K562 (cell line): Measurements from ENCODE around the gene PAN3. TPM values are rescaled to one million over a fixed set of nuclear protein-coding genes. Genes with fewer than 3 reads are reported as not detected.

Experiments
- CHD4 ChIP-seq: fragments of 200-600 bp; sonication (generic); IDR thresholded peaks from 3 replicates; pipeline ENCODE4 v1.6.1; 2012; ENCODE audit warnings: low read depth, mild to moderate bottlenecking, mixed read lengths, low read length, inconsistent platforms; ENCODE audit not compliant: insufficient read depth, insufficient replicate concordance, poor library complexity, severe bottlenecking
- CREM ChIP-seq: IDR thresholded peaks from 2 replicates; pipeline ENCODE4 v1.6.1; 2014; ENCODE audit warnings: antibody characterized with exemption, low read depth
- DIDO1 ChIP-seq: fragments of 450-650 bp; IDR thresholded peaks from 2 replicates; pipeline ENCODE4 v1.6.1; 2016; ENCODE audit warnings: low read depth, missing biosample characterization, missing genetic modification characterization
- EP300 ChIP-seq: IDR thresholded peaks from 2 replicates; pipeline ENCODE4 v1.6.1; 2012; ENCODE audit warnings: low read length, improper control_type of control experiment
- GTF2E2 ChIP-seq: fragments of 200-800 bp; sonication (Bioruptor generic); IDR thresholded peaks from 2 replicates; pipeline ENCODE4 v1.6.1; 2016; ENCODE audit warnings: missing genetic modification characterization, missing compliant biosample characterization
- ID3 ChIP-seq, 2 experiments: fragments of 250-450 bp in 1 of 2; fragments of 450-650 bp in 1 of 2; sonication (Bioruptor Pico) in 1 of 2; IDR thresholded peaks; 2 replicates each; pipeline versions ENCODE4 v1.6.1 to v1.8.0; 2016 to 2021; ENCODE audit warnings: mild to moderate bottlenecking in 2 of 2, moderate library complexity in 2 of 2, missing compliant biosample characterization in 1 of 2, missing genetic modification characterization in 1 of 2
- JUN ChIP-seq, 2 experiments: sonication (generic) in 1 of 2; formaldehyde crosslinking in 1 of 2; IDR thresholded peaks; 2 replicates each; pipeline versions ENCODE4 v1.6.1 to v1.8.0; 2012 to 2022; ENCODE audit warnings: borderline replicate concordance in 2 of 2, mild to moderate bottlenecking in 2 of 2, improper control_type of control experiment in 1 of 2, low read depth in 1 of 2, low read length in 1 of 2, missing genetic modification reagents in 1 of 2
- MXI1 ChIP-seq: IDR thresholded peaks from 2 replicates; pipeline ENCODE4 v1.6.1; 2011; ENCODE audit warnings: low read depth, mild to moderate bottlenecking, improper control_type of control experiment, low read length
- MYC ChIP-seq, 2 experiments: fragments of 250-450 bp in 1 of 2; sonication (Bioruptor Pico) in 1 of 2; IDR thresholded peaks; 2 replicates each; pipeline versions ENCODE4 v1.5.1 to v1.6.1; 2012 to 2021; ENCODE audit warnings: low read depth in 2 of 2, borderline replicate concordance in 1 of 2, improper control_type of control experiment in 1 of 2, low read length in 1 of 2, mild to moderate bottlenecking in 1 of 2, moderate library complexity in 1 of 2
- NONO ChIP-seq, 2 experiments: fragments of 200-400 bp in 1 of 2; fragments of 450-650 bp in 1 of 2; formaldehyde crosslinking in 1 of 2; IDR thresholded peaks; 2 replicates each; pipeline ENCODE4 v1.6.1; 2017; ENCODE audit warnings: low read depth in 2 of 2, mild to moderate bottlenecking in 2 of 2, moderate library complexity in 2 of 2, low read length in 1 of 2
- NR2C2 ChIP-seq, 2 experiments: fragments of 200-800 bp in 1 of 2; sonication (Bioruptor generic) in 1 of 2; sonication (generic) in 1 of 2; formaldehyde crosslinking in 1 of 2; IDR thresholded peaks; 2 replicates each; pipeline versions ENCODE4 v1.6.1 to v1.8.0; 2016 to 2022; ENCODE audit warnings: mild to moderate bottlenecking in 1 of 2, missing compliant biosample characterization in 1 of 2, missing genetic modification characterization in 1 of 2, missing genetic modification reagents in 1 of 2
- POLR2A ChIP-seq: fragments of 450-650 bp; conservative IDR thresholded peaks from 2 replicates; pipeline ENCODE4 v1.6.1; 2016
- POLR2B ChIP-seq: fragments of 450-650 bp; IDR thresholded peaks from 2 replicates; pipeline ENCODE4 v1.6.1; 2018; ENCODE audit warnings: low read depth; ENCODE audit not compliant: partially characterized antibody
- POLR2G ChIP-seq: fragments of 200-400 bp; formaldehyde crosslinking; IDR thresholded peaks from 2 replicates; pipeline ENCODE4 v1.6.1; 2017; ENCODE audit warnings: low read depth, mild to moderate bottlenecking, antibody characterized with exemption, low read length, moderate library complexity
- TCF3 ChIP-seq: sonication (generic); formaldehyde crosslinking; IDR thresholded peaks from 2 replicates; pipeline ENCODE4 v1.4.0; 2020; ENCODE audit warnings: mild to moderate bottlenecking, missing genetic modification reagents
- TRIM24 ChIP-seq, 2 experiments: fragments of 450-650 bp; IDR thresholded peaks; 2 replicates each; pipeline ENCODE4 v1.6.1; 2016
- ZNF589 ChIP-seq: fragments of 200-800 bp; sonication (Bioruptor generic); IDR thresholded peaks from 2 replicates; pipeline ENCODE4 v1.6.1; 2016; ENCODE audit warnings: low read depth, missing genetic modification characterization, missing compliant biosample characterization
- polyA plus RNA-seq, 8 experiments: library from polyadenylated mRNA; depleted of rRNA in 4 of 8; stranded (reverse) in 5 of 8; unstranded in 3 of 8; fragments of >200 nt; fragmentation: Nextera tagmentation in 2 of 8; fragmentation: Illumina TruSeq in 1 of 8; extraction: Ambion mirVana in 2 of 8; extraction: Trizol in 1 of 8; gene quantifications; 2 replicates each; pipeline versions ENCODE4 v1.2.1 to v1.2.3, GENCODE V29; 2011 to 2014; ENCODE audit warnings: inconsistent platforms in 1 of 8, missing spikeins in 1 of 8
- total RNA-seq, 7 experiments: library from RNA; depleted of rRNA in 6 of 7; stranded (reverse); fragments of >200 nt in 6 of 7; fragmentation: Illumina TruSeq in 2 of 7; extraction: Trizol in 2 of 7; gene quantifications; 2 replicates each; pipeline versions ENCODE4 v1.2.1 to v1.2.3, GENCODE V29; 2011 to 2021; ENCODE audit warnings: low replicate concordance in 1 of 7
- TF ChIP-seq, protein P1 (sequence below): sonication (generic); formaldehyde crosslinking; IDR thresholded peaks from 2 replicates; pipeline ENCODE4 v1.8.1; 2023; ENCODE audit warnings: missing genetic modification reagents, mild to moderate bottlenecking, borderline replicate concordance

PAN3 gene
- total and polyA plus RNA-seq, 9 of the 15 experiments (the other 6 are each of a cell fraction or from before 2014, with no cell fraction given), result 7.2 to 19.9 (median 11.6) TPM

- TF ChIP-seq JUN (IDR thresholded peaks at IDR 0.05; ENCODE audit: borderline replicate concordance, low read depth, low read length) (no peak), JUN (CRISPR knock-in tag; IDR thresholded peaks at IDR 0.05; ENCODE audit: borderline replicate concordance) (no peak), POLR2G (peak; percentile 86), MXI1 (peak; percentile 90), MYC (IDR thresholded peaks at IDR 0.05; ENCODE audit: low read depth, low read length) (peak; percentile 72), MYC (CRISPR knock-in tag; IDR thresholded peaks at IDR 0.05; ENCODE audit: borderline replicate concordance, low read depth) (no peak), POLR2A (peak; percentile 82), TCF3 (CRISPR knock-in tag) (0 out of 2 replicates have a peak, but pooled peaks have one; percentile 15), DIDO1 (no peak), TRIM24 (IDR thresholded peaks at IDR 0.05) (0 out of 4 replicates have a peak, but pooled peaks of 1 of the 2 experiments have one; percentile 19), GTF2E2 (peak; percentile 76), NR2C2 (CRISPR knock-in tag; IDR thresholded peaks at IDR 0.05) (no peak), NR2C2 (tag; IDR thresholded peaks at IDR 0.05) (peak; percentile 25; the same call in 1 of the 2 replicates), CHD4 (no peak), ID3 (CRISPR knock-in tag; IDR thresholded peaks at IDR 0.05) (no peak), ID3 (tag; IDR thresholded peaks at IDR 0.05) (0 out of 2 replicates have a peak, but pooled peaks have one; percentile 16), POLR2B (peak; percentile 32), EP300 (no peak), ZNF589 (no peak), CREM (peak; percentile 80), NONO (IDR thresholded peaks at IDR 0.05; ENCODE audit: low read depth in 2 of 2, low read length in 1 of 2) (peak in 1 of 2 experiments; percentile 54; a peak in 1 of 4 replicates)
- TF ChIP-seq, protein P1, sequence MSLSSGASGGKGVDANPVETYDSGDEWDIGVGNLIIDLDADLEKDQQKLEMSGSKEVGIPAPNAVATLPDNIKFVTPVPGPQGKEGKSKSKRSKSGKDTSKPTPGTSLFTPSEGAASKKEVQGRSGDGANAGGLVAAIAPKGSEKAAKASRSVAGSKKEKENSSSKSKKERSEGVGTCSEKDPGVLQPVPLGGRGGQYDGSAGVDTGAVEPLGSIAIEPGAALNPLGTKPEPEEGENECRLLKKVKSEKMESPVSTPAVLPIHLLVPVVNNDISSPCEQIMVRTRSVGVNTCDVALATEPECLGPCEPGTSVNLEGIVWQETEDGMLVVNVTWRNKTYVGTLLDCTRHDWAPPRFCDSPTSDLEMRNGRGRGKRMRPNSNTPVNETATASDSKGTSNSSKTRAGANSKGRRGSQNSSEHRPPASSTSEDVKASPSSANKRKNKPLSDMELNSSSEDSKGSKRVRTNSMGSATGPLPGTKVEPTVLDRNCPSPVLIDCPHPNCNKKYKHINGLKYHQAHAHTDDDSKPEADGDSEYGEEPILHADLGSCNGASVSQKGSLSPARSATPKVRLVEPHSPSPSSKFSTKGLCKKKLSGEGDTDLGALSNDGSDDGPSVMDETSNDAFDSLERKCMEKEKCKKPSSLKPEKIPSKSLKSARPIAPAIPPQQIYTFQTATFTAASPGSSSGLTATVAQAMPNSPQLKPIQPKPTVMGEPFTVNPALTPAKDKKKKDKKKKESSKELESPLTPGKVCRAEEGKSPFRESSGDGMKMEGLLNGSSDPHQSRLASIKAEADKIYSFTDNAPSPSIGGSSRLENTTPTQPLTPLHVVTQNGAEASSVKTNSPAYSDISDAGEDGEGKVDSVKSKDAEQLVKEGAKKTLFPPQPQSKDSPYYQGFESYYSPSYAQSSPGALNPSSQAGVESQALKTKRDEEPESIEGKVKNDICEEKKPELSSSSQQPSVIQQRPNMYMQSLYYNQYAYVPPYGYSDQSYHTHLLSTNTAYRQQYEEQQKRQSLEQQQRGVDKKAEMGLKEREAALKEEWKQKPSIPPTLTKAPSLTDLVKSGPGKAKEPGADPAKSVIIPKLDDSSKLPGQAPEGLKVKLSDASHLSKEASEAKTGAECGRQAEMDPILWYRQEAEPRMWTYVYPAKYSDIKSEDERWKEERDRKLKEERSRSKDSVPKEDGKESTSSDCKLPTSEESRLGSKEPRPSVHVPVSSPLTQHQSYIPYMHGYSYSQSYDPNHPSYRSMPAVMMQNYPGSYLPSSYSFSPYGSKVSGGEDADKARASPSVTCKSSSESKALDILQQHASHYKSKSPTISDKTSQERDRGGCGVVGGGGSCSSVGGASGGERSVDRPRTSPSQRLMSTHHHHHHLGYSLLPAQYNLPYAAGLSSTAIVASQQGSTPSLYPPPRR (CRISPR knock-in tag), result no peak
Observed at GRCh38 chr13:28138756-28139470, 568 bp downstream of the PAN3 start (continued).
